Progenitor cell of endocrine pancreas (in vitro differentiated cells): ENCODE measurements around the gene HBS1L. TPM values are rescaled to one million over a fixed set of nuclear protein-coding genes. Genes with fewer than 3 reads are reported as not detected.

Source experiments
- DNase-seq: peaks from one replicate; pipeline ENCODE4 v3.0.0; 2021; ENCODE audit warnings: low spot score; ENCODE audit not compliant: unreplicated experiment
- H3K27ac Mint-ChIP-seq: 2 replicates; pipeline ENCODE4 v1.8.0; 2021; ENCODE audit warnings: mild to moderate bottlenecking, moderate library complexity, mixed read lengths
- H3K27me3 Mint-ChIP-seq: 2 replicates; pipeline ENCODE4 v1.8.0; 2021; ENCODE audit warnings: mixed read lengths
- H3K36me3 Mint-ChIP-seq: 2 replicates; pipeline ENCODE4 v1.8.0; 2022; ENCODE audit warnings: mixed read lengths; ENCODE audit not compliant: insufficient read depth
- H3K4me1 Mint-ChIP-seq: 2 replicates; pipeline ENCODE4 v1.8.0; 2021; ENCODE audit warnings: low read depth, mixed read lengths
- H3K4me3 Mint-ChIP-seq: 2 replicates; pipeline ENCODE4 v1.8.0; 2021; ENCODE audit warnings: low read depth, mild to moderate bottlenecking, moderate library complexity, mixed read lengths
- H3K9me3 Mint-ChIP-seq: 2 replicates; pipeline ENCODE4 v1.8.0; 2021; ENCODE audit warnings: low read depth, mixed read lengths
- total RNA-seq: library from RNA; stranded (reverse); gene quantifications from 2 replicates; pipeline ENCODE4 v1.2.1, GENCODE V29; 2021
- TF ChIP-seq, protein P1 (sequence below): fragments of 200-600 bp; sonication (generic); IDR thresholded peaks from one replicate; pipeline ENCODE4 v1.5.0; 2021; ENCODE audit warnings: antibody characterized with exemption, mild to moderate bottlenecking; ENCODE audit not compliant: unreplicated experiment

HBS1L gene
- total RNA-seq, 1 donor from 2014 or later: 77.2 TPM

DNA sequence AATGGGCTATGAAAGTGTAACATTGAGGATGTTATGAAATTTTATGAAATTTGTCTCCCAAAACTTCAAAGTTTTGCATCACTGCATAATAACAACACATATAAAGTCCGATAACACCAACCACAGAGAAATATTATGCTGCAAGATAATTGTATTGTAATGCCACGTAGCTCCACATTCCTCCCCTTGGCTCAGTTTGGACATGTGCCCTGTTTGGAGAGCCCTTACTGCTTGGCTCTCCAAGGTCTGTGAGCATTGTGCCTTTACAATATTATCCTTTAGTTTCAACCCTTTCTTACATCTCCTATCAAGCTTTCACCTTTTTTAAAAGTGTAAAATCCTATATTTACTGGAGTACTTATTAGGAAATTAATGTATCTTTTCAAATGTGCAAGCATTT, 10.8 kb downstream of the HBS1L start:
- DNase-seq: no peak
- H3K36me3 Mint-ChIP-seq: peaks cover 8% of the 10 kb centered on the region
- H3K27ac Mint-ChIP-seq: no peak overlapping the region
- no peak overlapping the region for H3K4me3 Mint-ChIP-seq
- no peaks in the 10 kb centered on the region for H3K4me1 Mint-ChIP-seq
- TF ChIP-seq, protein P1, sequence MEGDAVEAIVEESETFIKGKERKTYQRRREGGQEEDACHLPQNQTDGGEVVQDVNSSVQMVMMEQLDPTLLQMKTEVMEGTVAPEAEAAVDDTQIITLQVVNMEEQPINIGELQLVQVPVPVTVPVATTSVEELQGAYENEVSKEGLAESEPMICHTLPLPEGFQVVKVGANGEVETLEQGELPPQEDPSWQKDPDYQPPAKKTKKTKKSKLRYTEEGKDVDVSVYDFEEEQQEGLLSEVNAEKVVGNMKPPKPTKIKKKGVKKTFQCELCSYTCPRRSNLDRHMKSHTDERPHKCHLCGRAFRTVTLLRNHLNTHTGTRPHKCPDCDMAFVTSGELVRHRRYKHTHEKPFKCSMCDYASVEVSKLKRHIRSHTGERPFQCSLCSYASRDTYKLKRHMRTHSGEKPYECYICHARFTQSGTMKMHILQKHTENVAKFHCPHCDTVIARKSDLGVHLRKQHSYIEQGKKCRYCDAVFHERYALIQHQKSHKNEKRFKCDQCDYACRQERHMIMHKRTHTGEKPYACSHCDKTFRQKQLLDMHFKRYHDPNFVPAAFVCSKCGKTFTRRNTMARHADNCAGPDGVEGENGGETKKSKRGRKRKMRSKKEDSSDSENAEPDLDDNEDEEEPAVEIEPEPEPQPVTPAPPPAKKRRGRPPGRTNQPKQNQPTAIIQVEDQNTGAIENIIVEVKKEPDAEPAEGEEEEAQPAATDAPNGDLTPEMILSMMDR: no peak
- H3K27me3 Mint-ChIP-seq: no peaks in the 10 kb centered on the region
- no peaks in the 10 kb centered on the region for H3K9me3 Mint-ChIP-seq

DNA sequence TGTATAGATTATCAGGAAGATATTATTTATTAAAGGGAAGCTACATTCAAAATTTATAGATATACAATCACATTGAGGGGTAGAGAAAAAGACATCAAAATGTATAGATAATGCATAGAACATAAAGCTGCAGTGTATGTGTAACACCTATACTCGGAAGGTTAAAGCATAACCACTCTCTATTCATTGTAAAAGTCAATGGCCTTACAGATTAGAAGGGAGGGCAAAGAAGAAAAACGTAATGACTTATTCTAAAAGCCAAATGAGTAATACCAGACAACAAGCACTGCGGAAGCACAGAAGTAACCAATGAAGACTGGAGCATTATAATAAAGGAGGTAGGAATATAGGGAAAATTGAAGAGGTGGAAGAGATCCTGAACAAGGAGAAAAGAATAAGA, 11.3 kb downstream of the HBS1L start:
- no peaks in the 10 kb centered on the region for H3K4me1 Mint-ChIP-seq
- no peaks in the 10 kb centered on the region for H3K9me3 Mint-ChIP-seq
- DNase-seq: no peak
- no peak overlapping the region for H3K27ac Mint-ChIP-seq
- no peaks in the 10 kb centered on the region for H3K27me3 Mint-ChIP-seq
- peaks cover 4% of the 10 kb centered on the region for H3K36me3 Mint-ChIP-seq
- TF ChIP-seq, protein P1: no peak
- no peak overlapping the region for H3K4me3 Mint-ChIP-seq

DNA sequence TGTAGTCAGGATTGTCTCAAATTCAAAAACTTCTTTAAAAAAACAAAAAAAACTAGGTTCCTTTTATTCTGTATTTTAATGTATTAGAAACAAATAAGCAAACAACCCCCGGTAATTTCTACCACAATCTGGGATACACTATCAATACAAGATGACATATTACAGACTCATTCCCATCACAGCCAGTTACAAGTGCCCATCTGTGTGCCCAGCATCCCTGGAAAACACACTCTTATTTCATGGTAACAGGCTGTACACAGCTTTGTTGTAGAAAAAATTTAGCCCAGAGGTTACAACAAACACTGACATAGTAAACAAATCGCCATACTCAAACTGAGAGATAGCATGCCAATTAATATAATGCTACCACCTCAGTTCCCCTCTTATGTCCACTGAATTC, 16.3 kb downstream of the HBS1L start:
- H3K36me3 Mint-ChIP-seq: peaks cover 14% of the 10 kb centered on the region
- no peaks in the 10 kb centered on the region for H3K27me3 Mint-ChIP-seq
- no peak overlapping the region for H3K27ac Mint-ChIP-seq
- TF ChIP-seq, protein P1: no peak
- DNase-seq: no peak
- H3K4me1 Mint-ChIP-seq: peaks cover 2% of the 10 kb centered on the region
- H3K9me3 Mint-ChIP-seq: no peaks in the 10 kb centered on the region
- no peak overlapping the region for H3K4me3 Mint-ChIP-seq

DNA sequence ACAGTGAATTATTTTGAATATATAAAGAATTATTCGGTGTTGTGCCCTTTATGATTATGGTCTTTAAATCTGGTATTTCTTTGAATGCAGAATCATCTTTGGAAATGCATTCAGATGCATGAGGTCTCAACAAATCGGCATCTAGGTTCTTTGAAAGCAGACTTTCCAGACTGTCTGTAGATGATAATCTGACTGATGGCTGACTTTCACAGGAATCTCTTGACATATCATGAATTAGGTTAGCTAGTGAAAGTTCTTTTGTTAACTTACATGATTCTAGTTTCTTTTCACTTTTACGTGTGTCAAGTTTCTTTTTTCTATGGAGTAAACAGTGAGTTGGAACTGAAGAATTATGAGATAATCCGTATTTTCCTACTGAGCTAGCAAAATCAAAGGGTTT, 17.1 kb downstream of the HBS1L start:
- H3K9me3 Mint-ChIP-seq: no peaks in the 10 kb centered on the region
- H3K27me3 Mint-ChIP-seq: no peaks in the 10 kb centered on the region
- no peak overlapping the region for H3K27ac Mint-ChIP-seq
- peaks cover 2% of the 10 kb centered on the region for H3K4me1 Mint-ChIP-seq
- peaks cover 14% of the 10 kb centered on the region for H3K36me3 Mint-ChIP-seq
- no peak for DNase-seq
- TF ChIP-seq, protein P1: no peak
- no peak overlapping the region for H3K4me3 Mint-ChIP-seq

DNA sequence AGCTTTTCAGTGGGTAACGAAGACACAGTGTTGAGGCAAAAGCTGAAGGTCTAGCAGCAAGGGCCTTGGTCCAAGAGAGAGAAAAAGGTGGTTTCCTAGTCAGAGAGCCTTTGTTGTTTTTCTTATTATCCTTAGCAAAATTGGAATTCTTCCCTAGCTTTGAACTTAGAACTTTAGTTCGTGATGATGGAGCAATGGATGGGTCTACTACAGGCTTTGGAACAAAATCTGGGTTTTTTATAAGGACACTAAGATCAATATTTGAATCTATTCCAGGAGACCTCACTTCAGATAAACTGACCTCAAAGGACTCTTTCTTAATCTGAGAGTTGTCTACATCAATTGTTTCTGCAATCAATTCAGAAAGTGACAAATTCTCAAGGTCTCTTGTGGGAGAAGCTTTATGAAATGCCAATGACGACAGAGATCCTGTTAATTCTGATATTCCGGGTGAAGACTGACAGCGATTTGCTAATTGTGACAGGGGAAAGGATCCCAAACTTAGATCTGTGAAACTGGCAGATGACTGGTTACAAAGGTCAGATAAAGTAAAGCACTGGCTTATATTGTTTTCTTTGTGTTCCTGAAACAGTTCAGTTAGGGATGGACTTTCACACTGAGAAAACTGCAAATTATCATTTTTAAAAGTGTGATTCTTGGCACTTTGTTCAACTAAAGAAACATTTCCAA, 17.7 kb downstream of the HBS1L start:
- H3K9me3 Mint-ChIP-seq: no peaks in the 10 kb centered on the region
- peak overlapping the region; percentile 76 for H3K27ac Mint-ChIP-seq
- peaks cover 14% of the 10 kb centered on the region for H3K36me3 Mint-ChIP-seq
- H3K27me3 Mint-ChIP-seq: no peaks in the 10 kb centered on the region
- peaks cover 2% of the 10 kb centered on the region for H3K4me1 Mint-ChIP-seq
- TF ChIP-seq, protein P1: no peak
- no peak for DNase-seq
- H3K4me3 Mint-ChIP-seq: no peak overlapping the region
